8988T (cell line): ENCODE data around the gene OR6C65.
"Not testable (repeated sequence)": the region's sequence is repeated elsewhere in the genome, so short reads cannot be mapped to it uniquely, and the experiment has no call there.

Experiments used
- DNase-seq: peaks from one replicate; pipeline ENCODE4 v3.0.0; 2011

OR6C65 gene

DNA sequence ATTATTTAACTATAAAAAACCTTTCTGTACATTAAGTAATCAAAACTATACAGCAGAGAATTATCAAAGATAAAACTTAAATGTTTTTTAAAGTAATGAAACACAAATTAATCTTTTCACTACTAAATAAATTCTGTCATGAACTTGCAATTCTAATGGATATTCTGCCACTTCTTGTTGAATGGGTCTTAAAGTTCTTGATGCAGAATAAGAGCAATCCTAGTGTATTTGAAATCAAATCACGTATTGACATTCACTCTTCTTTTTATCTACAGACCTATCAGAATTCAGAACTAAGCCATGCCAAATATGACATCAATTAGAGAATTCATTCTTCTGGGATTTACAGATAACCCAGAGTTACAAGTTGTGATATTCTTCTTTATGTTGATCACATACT, at the start of gene OR6C65:
OR6C65 (plus strand) TSS at position 301 of the 400 bp plus-strand sequence; CDS start at position 301, 0 bp downstream.
- no peak for DNase-seq

DNA sequence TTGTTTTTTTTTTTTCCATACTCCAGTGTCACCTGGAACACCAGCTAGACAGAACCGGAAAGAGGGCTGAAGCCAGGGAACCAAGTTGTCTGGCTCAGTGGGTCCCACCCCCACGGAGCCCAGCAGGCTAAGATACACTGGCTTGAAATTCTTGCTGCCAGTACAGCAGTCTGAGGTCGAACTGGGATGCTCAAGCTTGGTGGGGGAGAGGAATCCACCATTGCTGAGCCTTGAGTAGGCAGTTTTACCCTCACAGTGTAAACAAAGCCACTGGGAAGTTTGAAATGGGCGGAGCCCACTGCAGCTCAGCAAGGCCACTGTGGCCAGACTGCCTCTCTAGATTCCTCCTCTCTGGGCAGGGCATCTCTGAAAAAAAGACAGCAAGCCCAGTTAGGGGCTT, 45.0 kb upstream of the OR6C65 start:
- not testable (repeated sequence) for DNase-seq

DNA sequence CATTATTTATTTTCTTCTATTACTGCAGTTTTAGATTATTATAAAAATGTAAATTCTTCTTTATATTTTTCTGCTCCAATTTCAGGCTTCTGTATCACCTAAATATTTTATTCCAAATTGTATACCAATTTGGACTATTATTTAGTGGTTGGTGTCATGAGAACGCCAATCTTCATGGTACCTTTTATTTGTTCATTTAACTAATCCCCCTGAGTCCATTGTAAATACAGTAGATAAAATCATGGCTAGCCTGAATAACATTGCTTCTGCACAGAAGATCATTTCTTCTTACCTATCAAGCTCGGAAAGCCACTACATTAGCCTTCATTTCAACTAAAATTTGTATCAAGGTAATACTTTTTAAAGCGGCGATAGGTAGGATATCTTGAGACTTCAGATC, 37.7 kb upstream of the OR6C65 start, which contains the start of gene OR6C75:
OR6C75 (plus strand) TSS at position 301 of the 400 bp plus-strand sequence. CDS start 2,136 bp downstream, outside the sequence.
- no peak for DNase-seq

DNA sequence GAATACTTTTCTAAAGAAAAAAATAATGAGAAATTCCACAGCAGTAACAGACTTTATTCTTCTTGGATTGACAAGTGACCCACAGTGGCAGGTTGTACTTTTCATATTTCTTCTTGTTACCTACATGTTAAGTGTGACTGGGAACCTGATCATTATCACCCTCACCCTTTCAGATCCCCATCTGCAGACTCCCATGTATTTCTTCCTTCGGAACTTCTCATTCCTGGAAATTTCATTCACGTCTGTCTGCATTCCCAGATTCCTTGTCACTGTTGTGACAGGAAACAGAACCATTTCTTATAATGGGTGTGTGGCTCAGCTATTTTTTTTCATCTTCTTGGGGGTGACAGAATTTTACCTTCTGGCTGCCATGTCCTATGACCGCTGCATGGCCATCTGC, 35.2 kb upstream of the OR6C65 start:
- no peak for DNase-seq

DNA sequence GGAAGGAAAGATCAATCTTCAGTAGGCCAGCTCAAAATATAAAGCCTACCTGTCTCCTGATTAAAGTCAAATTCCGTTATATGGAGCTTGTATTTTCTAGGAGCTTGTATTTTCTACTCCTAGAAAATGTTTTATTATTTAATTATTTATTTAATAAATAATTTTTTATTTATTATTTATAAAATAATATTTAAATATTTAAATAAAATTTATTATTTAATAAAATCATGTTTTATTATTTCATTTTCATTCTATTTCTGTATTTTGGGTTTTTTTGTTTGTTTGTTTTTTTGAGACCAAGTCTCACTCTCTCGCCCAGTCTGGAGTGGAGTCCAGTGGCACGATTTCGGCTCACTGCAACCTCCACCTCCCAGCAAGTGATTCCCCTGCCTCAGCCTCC, 27.8 kb upstream of the OR6C65 start:
- DNase-seq, result no peak

DNA sequence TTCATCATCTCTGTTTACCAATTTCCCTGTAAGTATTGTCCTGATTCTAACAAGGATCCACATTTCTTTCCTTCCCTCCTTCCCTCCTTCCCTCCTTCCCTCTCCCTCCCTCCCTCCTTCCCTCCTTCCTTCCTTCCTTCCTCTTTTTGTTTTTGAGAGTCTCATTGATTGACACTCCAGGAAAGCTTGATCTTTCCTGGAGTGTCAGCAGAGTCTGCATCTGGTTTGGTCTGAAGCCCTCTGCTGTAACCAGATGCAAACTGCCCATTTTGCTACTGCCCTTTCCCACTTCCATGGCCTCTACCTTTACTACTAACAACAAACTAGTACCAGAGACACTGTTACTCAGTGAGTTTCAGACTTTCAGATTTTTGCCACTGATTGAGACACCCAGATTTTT, 14.4 kb upstream of the OR6C65 start:
- DNase-seq, result no peak

DNA sequence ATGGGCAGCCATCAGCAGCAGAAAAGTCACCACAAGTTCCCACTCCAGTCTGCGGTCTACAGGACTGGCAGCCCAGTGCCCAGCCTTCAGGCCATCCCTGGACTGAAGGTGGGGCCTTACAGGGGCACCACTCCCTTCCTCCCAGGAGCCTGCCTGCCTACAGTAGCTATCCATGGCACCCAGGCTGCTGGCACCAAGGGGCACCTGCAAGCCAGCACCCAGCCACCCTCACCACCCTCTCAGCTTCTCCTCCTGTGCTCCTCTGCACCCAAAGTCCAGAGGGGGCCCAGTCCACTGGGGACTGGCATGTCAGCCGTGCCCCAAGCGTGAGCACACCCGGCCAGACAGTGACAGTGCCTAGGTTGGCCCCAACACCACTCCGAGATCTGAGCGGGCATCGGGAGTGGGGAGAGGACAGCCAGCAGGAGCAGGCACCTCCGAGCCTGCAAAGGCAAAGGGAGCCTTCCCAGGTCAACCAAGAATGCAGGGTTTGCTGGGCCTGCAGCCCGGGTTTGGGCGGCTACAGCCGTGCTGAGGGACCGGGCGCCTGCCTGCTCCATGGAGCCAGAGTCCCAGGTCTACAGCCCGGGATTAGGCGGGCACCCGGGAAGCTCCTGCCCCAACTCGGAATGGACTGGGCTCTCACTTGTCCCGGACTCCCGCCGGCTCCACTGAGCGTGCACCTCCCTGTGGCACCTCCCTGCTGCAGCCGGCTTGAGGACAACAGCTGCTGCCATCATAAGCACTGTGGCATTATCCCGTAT, 8.1 kb upstream of the OR6C65 start:
- DNase-seq, result no peak

DNA sequence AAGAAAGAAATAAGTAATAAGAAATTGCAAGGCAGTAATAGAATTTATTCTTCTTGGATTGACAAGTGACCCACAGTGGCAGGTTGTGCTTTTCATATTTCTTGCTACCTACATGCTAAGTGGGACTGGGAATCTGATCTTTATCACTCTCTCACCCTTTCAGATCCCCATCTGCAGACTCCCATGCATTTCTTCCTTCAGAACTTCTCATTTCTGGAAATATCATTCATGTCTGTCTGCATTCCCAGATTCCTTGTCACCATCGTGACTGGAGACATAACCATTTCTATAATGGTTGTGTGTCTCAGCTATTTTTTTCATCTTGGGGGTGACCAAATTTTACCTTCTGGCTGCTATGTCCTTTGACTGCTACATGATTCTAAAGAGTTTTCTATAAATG, 4.0 kb upstream of the OR6C65 start:
- DNase-seq, result no peak

DNA sequence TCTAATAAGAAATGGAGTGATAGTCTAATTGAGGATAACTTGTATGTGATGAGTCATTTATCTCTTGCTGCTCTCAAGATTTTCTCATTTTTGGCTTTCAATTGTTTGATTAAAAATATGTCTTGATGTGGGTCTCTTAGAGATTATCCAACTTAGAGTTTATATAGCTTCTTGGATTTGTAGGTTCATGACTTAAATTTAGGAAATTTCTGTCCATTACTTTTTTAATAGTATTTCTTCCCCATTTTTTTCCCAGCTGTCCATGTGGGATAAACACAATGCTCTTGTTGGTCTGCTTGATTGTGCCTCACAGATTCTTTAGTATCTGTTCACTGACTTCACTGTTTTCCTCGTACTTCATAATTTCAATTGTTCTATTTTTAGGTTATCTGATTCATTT, 7.5 kb downstream of the OR6C65 start:
- no peak for DNase-seq

DNA sequence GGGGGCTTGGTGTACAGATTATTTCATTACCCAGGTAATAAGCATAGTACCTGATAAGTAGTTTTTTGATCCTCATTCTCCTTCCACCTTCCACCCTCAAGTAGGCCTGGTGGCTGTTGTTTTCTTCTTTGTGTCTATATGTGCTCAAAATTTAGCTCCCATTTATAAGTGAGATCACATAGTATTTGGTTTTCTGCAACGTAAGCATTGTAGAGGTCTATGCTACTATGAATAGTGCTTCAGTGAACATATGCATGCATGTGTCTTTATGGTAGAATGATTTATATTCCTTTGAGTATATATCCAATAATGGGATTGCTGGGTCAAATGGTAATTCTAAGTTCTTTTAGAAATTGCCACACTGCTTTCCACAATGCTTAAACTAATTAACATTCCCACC, 8.8 kb downstream of the OR6C65 start:
- not testable (repeated sequence) for DNase-seq

DNA sequence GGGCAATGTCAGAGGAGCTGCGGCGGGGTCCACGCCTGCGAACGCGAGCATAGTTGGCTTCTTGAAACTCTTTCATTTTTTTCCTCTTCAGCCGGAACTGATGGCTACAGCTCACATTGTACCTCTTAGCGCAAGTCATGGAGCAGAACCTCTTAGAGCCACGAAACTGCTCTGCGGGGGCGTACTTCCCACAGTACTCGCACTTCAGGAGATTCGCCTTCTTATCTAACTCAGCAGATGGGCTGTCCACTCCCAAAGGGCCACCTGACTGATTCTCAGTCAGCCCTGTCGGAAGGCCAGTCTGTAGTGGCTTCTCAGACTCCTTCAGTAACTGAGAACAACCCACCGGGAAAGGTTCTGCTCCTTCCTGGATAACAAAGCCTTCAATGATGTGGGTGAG, 11.8 kb downstream of the OR6C65 start:
- not testable (repeated sequence) for DNase-seq

DNA sequence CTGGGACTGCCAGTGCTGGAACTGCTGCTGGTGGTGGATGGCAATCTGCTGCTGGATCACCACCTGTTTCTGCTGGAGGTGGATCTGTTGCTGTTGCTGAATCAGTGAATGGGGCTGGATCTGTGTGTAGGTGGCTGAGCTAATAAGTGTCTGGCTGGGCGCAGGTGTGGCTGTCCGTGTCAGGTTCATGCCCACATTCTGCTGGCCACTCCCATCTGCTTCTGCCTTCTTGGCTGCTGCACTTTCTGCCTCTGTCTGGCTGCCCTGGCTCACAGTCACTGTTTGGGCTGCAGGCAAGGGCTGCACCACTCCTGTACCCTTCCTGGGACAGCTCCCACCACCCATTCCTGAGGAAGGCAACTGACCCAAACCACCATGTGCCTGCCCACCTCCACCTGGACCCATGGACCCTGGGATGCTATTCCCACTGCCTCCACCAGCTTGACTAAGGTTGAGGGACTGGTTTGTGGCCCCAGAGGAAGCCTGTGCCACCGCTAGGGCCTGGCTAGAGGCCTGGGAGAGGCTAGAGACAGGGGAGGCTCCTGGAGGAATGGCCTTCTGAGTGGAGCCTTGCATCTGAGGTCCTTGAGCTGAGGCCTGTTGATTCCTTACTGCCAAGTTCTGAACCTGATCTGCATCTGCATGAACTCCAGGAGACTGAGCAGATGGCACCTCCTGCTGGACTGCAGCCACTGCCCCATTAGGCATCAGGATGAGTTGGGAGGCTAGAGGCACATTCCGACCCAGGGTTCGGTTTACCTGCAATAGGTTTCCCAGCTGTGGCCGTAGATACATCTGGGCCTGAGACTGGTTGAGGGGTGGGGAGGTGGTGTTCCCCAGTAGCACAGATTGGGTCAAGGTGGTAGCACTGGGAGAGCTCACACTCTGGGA, 13.4 kb downstream of the OR6C65 start:
- not testable (repeated sequence) for DNase-seq

DNA sequence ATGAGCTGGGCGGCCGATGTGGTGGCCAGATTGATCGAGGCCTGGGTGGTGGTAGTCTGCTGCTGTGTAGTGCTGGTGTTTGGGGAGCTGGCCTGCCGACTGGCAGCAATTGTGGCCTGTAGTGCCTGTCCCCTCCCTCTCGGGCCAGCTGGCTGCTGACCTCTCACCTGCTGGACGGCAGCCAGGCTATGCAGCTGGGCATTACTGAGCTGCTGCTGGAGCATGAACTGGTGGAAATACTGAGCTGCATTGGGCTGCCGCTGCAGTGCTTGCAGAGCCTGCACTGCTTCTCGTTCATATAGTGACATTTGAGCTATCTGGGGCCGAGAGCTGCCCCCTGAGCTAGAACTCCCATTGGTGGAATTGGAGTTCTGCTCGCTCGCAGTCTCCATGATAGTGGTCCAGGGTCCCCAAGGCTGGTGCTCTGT, 14.1 kb downstream of the OR6C65 start:
- not testable (repeated sequence) for DNase-seq

DNA sequence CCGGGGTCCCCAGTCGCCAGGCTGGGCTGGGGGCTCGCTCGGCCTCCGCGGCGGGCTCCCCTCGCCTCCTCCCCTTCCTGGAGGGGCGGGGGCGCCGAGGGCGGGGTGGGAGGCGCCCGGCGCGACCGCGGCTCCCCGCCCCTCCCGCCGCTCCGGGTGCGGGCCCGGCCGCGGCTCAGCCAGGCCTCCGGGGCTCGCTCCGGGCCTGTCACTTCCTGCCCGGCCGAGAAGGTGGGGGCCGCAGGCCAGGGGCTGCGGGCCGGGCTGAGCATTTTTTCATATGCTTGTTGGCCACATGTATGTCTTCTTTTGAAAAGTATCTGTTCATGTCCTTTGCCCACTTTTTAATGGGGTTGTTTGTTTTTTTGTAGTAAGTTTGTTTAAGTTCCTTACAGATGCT, 14.6 kb downstream of the OR6C65 start:
- not testable (repeated sequence) for DNase-seq

DNA sequence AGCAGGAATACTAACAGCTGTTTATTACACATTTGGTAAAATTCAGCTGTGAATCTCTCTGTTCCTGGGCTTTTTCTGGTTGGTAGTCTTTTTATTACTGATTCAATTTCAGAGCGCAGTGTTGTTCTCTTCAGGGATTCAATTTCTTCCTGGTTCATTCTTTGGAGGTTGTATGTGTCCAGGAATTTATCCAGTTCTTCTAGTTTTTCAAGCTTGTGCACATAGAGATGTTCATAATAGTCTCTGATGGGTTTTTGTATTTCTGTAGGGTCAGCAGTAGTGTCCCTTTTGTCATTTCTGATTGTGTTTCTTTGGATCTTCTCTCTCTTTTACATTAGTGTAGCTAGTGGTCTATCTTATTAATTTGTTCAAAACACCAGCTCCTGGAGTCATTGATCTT, 16.6 kb downstream of the OR6C65 start:
- no peak for DNase-seq

DNA sequence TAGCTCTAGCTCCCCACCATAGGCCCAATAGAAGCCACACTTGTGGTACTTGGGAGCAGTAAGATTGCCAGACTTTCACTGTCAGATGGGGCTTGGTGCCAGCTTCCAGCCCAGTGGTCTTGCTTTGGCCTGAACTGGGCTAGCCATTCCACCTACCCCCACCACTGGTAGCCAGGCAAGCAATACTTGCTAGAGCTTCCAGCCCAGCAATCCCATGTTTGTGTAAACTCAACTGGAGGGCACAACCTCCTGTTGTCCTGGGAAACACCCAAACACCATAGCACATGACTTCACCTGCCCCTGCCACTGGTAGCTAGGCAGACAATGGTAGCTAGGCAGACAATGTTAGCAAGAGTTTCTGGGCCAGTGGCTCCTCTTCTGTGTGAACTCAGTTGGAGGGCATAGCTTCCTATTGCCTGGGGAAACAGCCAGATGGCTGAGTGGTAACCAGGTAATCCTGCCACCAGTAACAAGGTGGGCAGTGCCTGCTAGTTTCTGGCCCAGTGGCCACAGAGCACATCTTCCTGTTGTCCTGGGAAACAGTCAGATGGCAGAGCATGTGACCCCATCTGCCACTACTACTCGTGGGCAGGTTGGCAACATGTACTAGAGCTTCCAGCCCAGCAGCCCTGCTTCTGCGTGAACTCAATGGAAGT, 20.1 kb downstream of the OR6C65 start:
- no peak for DNase-seq

DNA sequence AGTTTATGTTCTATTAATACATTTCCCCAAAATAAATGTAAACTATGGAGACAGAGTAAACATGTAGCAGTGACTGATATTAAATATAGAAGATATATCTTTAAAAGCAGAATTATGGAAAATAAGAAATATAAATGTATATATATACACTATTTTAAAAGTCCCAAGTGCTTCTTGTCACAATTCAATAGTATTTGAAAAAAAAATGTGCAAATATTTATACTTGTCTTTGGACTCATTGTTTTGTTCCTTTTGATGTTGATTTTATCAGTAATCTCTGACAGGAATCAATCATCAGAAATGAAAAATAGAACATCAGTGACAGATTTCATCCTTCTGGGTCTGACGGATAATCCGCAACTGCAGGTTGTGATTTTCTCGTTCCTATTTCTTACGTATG, 25.6 kb downstream of the OR6C65 start, which contains the start of gene OR6C76:
OR6C76 (plus strand) TSS at position 301 of the 400 bp plus-strand sequence; CDS start at position 301, 0 bp downstream.
- DNase-seq, result no peak

DNA sequence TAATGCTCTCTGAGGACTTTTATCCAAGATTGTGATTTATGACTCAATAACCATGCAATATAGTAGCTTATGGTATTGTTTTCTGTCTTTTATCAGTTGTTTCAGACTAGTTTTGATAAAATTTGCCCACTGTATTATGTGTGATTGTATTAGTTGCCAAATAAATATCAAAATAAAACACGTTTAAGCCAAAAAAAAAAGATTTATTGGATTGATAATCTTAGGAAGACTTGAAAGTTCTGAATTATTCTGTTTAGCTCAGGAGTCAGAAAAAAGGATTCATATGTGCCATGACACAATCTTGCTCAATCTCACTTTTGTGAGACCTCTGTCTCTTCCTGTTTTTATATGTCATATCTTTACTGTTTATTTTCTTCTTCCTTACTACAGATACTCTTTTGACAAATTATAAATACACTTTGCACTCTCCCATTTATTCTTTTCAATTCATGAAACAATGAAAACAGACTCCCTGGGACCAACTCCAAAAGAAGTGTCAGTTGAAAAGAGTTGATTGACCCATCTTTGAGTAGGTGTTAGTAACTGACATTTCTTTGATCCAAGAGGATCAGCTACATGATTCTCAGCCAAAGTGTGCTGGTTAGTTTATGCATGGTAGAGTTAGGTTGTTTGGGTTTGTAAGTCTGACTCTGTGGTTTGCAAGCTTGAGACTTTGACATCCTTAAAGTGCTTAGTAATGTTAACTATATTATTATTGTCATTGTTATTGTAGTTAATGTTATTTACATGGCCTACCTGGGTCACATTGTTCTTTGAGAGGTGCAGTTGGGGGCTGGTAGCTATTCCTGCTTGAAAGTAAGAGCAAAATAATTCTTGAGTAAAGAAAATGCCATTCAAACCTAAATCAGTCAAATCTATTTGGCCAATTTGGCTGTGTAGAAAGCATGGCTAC, 28.3 kb downstream of the OR6C65 start:
- DNase-seq, result no peak

DNA sequence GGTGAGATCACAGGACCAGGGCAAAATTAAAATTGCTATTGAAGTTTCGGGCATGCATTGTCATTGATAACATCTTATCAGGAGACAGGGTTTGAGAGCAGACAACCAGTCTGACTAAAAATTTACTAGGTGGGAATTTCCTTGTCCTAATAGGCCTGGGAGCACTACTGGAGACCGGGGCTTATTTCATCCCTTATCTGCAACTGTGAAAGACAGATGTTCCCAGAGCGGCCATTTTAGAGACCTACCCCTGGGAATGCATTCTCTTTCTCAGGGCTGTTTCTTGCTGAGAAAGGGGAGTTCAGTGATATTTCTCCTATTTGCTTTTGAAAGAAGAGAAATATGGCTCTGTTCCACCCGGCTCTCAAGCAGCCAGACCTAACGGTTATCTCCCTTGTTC, 40.9 kb downstream of the OR6C65 start:
- DNase-seq, result not testable (repeated sequence)

DNA sequence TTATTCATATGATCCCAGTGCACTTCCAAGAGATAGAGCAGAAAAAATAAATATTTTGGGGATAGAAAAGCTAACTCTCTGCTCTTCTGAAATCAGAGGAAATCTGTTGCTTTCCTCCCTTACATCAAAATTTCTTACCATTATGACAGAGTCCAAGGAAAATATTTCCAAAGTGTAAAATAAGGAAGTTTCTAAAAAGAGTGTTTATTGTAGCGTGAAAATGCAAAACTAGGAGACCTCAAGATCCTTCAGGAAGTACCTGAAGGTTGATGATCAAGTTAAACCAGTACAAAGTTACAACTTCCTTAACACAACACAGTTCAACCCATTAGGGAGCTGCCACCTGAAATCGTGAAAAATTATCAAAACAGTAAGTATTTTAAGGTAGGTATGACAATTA, 43.4 kb downstream of the OR6C65 start, which contains the start of gene OR6C2:
OR6C2 (plus strand) TSS at position 301 of the 400 bp plus-strand sequence. CDS start 8,138 bp downstream, outside the sequence.
- DNase-seq, result no peak

DNA sequence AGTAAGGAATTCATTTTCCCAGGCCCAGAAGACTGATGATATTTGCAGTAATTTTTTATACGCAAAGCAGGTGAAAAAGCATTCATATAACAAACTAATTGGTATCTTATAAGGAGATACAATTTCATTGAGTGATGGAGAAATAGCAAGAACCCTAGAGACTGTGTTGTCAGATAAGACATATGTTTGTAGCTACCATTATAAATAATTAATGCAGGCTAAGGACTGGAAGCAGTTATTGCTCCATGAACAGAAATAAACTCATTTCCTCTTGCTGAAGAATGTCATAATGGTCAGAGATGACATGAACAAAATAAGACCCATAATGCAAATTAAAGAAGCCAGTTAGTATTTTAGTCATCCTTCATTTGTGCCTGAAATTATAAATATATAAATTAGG, 45.0 kb downstream of the OR6C65 start:
- no peak for DNase-seq

DNA sequence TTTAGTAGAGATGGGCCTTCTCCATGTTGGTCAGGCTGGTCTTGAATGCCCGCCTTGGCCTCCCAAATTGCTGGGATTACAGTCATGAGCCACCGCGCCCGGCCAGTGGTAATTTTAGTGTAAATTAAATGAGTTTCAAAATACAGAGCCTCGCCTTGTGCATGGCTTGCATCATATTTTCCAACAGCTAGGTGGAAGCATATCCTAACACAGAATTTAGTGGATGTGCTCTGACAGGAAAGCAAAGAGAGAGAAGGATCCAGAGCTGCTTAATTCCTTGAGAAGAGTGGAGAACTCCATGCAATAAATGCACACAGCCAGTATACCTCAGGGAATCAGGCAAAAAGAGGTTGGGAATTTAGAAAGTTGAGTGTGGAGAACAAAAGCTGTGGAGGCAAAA, 46.0 kb downstream of the OR6C65 start:
- no peak for DNase-seq
